Suprapubic skin (tissue), 4 donors: ENCODE results near the gene CD9.

Source experiments
- POLR2A ChIP-seq, 2 donors: fragments of 450-650 bp; IDR thresholded peaks; one replicate each; pipeline ENCODE4 v1.6.1; 2017; ENCODE audit warnings: antibody characterized with exemption in 2 of 2, mild to moderate bottlenecking in 2 of 2, moderate library complexity in 2 of 2
- POLR2AphosphoS5 ChIP-seq, 3 donors: sonication (generic); formaldehyde crosslinking; IDR thresholded peaks; one replicate each; pipeline ENCODE4 v1.6.1; 2017; ENCODE audit warnings: antibody characterized with exemption in 3 of 3
- TF ChIP-seq, protein P1 (sequence below), 2 donors: fragments of 200-600 bp in 1 of 2; fragments of 450-650 bp in 1 of 2; sonication (generic) in 1 of 2; IDR thresholded peaks; one replicate each; pipeline ENCODE4 v1.5.1; 2016 to 2019; ENCODE audit warnings: antibody characterized with exemption in 2 of 2, mild to moderate bottlenecking in 1 of 2, moderate library complexity in 1 of 2

DNA sequence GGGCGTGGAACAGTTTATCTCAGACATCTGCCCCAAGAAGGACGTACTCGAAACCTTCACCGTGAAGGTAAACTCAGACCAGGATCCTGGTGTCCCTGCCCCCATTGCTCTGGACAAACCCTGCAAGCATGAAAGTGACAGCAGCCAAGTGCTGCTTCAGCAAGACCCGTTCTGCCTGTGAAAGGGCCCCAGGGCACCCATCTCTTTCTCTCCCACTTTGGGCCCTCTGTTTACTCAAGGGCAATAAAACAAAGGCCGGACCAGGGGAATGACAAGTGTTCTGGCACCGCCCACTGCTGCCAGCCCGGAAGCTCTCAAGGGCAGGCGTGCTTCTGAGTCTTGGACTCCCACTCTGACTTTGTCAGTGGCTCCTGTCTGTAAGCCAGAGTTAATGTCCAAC is 35.3 kb downstream of the CD9 start:
- TF ChIP-seq, protein P1, sequence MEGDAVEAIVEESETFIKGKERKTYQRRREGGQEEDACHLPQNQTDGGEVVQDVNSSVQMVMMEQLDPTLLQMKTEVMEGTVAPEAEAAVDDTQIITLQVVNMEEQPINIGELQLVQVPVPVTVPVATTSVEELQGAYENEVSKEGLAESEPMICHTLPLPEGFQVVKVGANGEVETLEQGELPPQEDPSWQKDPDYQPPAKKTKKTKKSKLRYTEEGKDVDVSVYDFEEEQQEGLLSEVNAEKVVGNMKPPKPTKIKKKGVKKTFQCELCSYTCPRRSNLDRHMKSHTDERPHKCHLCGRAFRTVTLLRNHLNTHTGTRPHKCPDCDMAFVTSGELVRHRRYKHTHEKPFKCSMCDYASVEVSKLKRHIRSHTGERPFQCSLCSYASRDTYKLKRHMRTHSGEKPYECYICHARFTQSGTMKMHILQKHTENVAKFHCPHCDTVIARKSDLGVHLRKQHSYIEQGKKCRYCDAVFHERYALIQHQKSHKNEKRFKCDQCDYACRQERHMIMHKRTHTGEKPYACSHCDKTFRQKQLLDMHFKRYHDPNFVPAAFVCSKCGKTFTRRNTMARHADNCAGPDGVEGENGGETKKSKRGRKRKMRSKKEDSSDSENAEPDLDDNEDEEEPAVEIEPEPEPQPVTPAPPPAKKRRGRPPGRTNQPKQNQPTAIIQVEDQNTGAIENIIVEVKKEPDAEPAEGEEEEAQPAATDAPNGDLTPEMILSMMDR (IDR thresholded peaks at IDR 0.05) = no peak
- TF ChIP-seq POLR2AphosphoS5 (IDR thresholded peaks at IDR 0.05) (no peak), POLR2A (IDR thresholded peaks at IDR 0.05) (no peak)
